Measurements from ENCODE around the gene FETUB. TPM values are rescaled to one million over a fixed set of nuclear protein-coding genes. Genes with fewer than 3 reads are reported as not detected.

Gene FETUB
- total RNA-seq, 1 donor from 2014 or later: not detected

DNA sequence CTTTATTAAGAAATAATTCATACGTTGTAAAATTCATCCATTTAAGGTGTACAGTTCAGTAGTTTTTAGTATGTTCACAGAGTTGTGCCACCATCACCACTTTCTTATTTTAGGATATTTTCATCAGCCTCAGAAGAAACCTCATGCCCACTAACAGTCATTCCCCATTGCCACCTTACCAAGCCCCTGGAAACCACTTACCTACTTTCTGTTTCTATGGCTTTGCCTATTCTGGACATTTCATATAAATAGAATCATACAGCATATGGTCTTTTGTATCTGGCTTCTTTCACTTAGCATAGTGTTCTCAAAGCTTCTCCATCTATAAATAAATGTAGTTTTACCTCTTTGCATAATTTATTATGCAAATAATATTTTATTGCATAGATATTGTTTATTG is 6.6 kb downstream of the FETUB start:
- H3K9ac ChIP-seq: no peak overlapping the region
- no peaks in the 10 kb centered on the region for H3F3A ChIP-seq (ENCODE audit: low read depth)
- H3K27ac ChIP-seq: no peak overlapping the region
- H3K4me3 ChIP-seq: no peak overlapping the region
- no peaks in the 10 kb centered on the region for H3K4me1 ChIP-seq
- peaks cover 3% of the 10 kb centered on the region for H3K9me3 Mint-ChIP-seq
- H3K4me2 ChIP-seq: no peak overlapping the region
- H4K20me1 ChIP-seq (ENCODE audit: low read depth): no peaks in the 10 kb centered on the region
- H3K4me1 Mint-ChIP-seq: no peaks in the 10 kb centered on the region
- H3K9me3 ChIP-seq (ENCODE audit: low read depth): no peaks in the 10 kb centered on the region
- TF ChIP-seq EZH2phosphoT487 (IDR thresholded peaks at IDR 0.05): no peak
- H3K27ac Mint-ChIP-seq: no peak overlapping the region
- H3K36me3 ChIP-seq: no peaks in the 10 kb centered on the region
- H3K27me3 Mint-ChIP-seq (ENCODE audit: insufficient read depth, low read depth): peaks cover 3% of the 10 kb centered on the region
- H3K79me2 ChIP-seq (ENCODE audit: low read depth): no peaks in the 10 kb centered on the region
- no peaks in the 10 kb centered on the region for H3K36me3 Mint-ChIP-seq
- DNase-seq (ENCODE audit: low spot score): no peak
- no peaks in the 10 kb centered on the region for H3K27me3 ChIP-seq
- H2AFZ ChIP-seq (replicated peaks): no peak overlapping the region
- no peak overlapping the region for H3K4me3 Mint-ChIP-seq

DNA sequence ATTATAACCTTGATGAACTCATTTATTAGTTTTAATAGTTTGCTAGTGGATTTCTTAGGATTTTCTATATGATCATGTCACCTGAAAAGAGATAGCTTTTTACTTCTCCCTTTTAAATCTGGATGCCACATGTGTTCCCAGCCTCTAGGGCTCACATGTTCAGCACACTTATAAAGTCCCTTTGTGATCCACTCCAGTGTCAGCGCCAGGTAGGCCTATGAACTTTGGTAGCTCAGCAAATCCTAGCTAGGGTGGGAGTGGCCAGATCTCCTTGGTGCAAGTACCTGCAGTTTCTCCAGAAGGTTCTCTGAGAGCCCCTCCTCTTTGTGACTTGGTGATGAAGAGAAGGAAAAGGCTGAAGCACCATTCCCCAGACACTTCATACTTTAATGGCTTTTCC is 8.7 kb downstream of the FETUB start:
- H4K20me1 ChIP-seq (ENCODE audit: low read depth): no peaks in the 10 kb centered on the region
- H3F3A ChIP-seq (ENCODE audit: low read depth): no peaks in the 10 kb centered on the region
- H3K27me3 Mint-ChIP-seq (ENCODE audit: insufficient read depth, low read depth): peaks cover 3% of the 10 kb centered on the region

DNA sequence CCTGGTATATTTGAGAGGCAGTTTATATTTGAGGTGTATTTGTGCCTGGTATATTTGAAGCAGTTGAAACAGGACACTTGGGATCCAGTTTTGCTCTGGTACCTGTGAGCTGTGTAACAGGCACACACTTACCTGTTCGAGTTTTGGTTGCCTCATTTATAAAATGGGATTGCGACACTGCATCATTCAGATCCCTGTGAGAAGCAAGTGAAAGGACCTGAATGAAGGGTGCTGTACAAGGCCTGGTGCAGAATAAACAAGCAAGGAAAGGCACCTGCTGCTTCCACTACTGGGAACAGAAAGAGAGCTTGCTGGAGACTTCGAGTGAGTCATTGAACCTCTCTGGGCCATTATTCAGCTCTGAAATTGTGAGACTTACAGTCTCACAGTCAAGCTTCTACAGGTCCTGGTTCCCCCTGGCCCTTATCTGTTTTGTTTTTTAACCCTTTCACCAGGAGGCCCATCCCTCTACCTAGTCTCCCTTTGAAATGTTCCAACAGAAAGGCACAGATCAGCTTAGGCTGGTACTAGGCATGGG is 11.5 kb downstream of the FETUB start:
- Histone ChIP-seq H3K9ac (no peak overlapping the region), H3K36me3 (no peaks in the 10 kb centered on the region), H3K9me3 (ENCODE audit: low read depth) (no peaks in the 10 kb centered on the region), H3K4me2 (no peak overlapping the region), H2AFZ (replicated peaks) (no peak overlapping the region), H3K27ac (no peak overlapping the region), H3K4me1 (peaks cover 5% of the 10 kb centered on the region), H3K27me3 (no peaks in the 10 kb centered on the region), H3K79me2 (ENCODE audit: low read depth) (no peaks in the 10 kb centered on the region), H3K4me3 (no peak overlapping the region), H4K20me1 (ENCODE audit: low read depth) (no peaks in the 10 kb centered on the region), H3F3A (ENCODE audit: low read depth) (no peaks in the 10 kb centered on the region)
- no peak overlapping the region for H3K27ac Mint-ChIP-seq
- TF ChIP-seq, protein P1, sequence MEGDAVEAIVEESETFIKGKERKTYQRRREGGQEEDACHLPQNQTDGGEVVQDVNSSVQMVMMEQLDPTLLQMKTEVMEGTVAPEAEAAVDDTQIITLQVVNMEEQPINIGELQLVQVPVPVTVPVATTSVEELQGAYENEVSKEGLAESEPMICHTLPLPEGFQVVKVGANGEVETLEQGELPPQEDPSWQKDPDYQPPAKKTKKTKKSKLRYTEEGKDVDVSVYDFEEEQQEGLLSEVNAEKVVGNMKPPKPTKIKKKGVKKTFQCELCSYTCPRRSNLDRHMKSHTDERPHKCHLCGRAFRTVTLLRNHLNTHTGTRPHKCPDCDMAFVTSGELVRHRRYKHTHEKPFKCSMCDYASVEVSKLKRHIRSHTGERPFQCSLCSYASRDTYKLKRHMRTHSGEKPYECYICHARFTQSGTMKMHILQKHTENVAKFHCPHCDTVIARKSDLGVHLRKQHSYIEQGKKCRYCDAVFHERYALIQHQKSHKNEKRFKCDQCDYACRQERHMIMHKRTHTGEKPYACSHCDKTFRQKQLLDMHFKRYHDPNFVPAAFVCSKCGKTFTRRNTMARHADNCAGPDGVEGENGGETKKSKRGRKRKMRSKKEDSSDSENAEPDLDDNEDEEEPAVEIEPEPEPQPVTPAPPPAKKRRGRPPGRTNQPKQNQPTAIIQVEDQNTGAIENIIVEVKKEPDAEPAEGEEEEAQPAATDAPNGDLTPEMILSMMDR (IDR thresholded peaks at IDR 0.05): no peak
- TF ChIP-seq EZH2phosphoT487 (IDR thresholded peaks at IDR 0.05): no peak
- TF ChIP-seq EZH2 (IDR thresholded peaks at IDR 0.05): no peak
- H3K9me3 Mint-ChIP-seq: peaks cover 2% of the 10 kb centered on the region
- H3K27me3 Mint-ChIP-seq (ENCODE audit: insufficient read depth, low read depth): no peaks in the 10 kb centered on the region
- peaks cover 10% of the 10 kb centered on the region for H3K4me1 Mint-ChIP-seq
- no peaks in the 10 kb centered on the region for H3K36me3 Mint-ChIP-seq
- DNase-seq (ENCODE audit: low spot score): no peak
- H3K4me3 Mint-ChIP-seq: no peak overlapping the region

More for the DNA sequence above, 8.7 kb downstream of the FETUB start:
- TF ChIP-seq EZH2phosphoT487 (IDR thresholded peaks at IDR 0.05) (no peak), EZH2 (IDR thresholded peaks at IDR 0.05) (no peak)
- TF ChIP-seq, protein P1 (IDR thresholded peaks at IDR 0.05): no peak
- Mint-ChIP-seq H3K4me3 (no peak overlapping the region), H3K9me3 (peaks cover 3% of the 10 kb centered on the region), H3K4me1 (peaks cover 10% of the 10 kb centered on the region), H3K27ac (no peak overlapping the region), H3K36me3 (no peaks in the 10 kb centered on the region)
- Histone ChIP-seq H3K27ac (no peak overlapping the region), H3K4me1 (no peaks in the 10 kb centered on the region), H3K9ac (no peak overlapping the region), H3K4me2 (no peak overlapping the region), H3K36me3 (no peaks in the 10 kb centered on the region), H3K27me3 (no peaks in the 10 kb centered on the region), H3K4me3 (no peak overlapping the region), H2AFZ (replicated peaks) (no peak overlapping the region), H3K79me2 (ENCODE audit: low read depth) (no peaks in the 10 kb centered on the region), H3K9me3 (ENCODE audit: low read depth) (no peaks in the 10 kb centered on the region)
- DNase-seq (ENCODE audit: low spot score): no peak

DNA sequence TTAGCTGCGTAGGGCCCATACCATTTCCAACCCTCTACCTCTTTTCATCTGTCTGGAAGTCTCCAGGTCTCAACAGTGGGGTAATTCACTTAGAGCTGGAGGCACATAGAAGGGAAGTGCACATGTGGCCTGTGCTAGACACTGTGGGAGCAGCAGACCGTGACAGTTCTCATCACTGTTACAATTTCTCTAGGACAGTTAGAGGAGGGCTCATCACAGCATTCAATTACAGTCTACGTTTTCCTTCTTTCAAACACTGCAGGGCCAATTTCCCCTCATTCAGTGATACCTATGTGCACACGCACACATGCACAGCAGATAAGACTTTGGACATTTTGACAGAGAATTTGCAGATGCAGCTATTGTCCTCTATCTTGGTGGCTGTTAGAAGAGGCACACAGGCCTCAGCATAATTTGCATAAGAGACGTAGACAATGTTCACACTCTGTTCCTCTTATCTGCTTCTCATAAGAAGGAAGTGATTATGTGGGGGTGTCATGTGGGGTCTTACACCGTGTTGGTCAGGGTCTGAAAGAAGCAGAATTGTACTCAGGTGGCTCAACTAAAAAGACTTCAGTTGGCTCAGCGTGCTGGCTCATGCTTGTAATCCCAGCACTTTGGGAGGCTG is 13.0 kb downstream of the FETUB start:
- no peak for DNase-seq (ENCODE audit: low spot score)
- no peaks in the 10 kb centered on the region for H3K36me3 ChIP-seq
- H2AFZ ChIP-seq (replicated peaks): no peak overlapping the region
- peaks cover 5% of the 10 kb centered on the region for H3K4me1 ChIP-seq
- H3K9me3 Mint-ChIP-seq: no peaks in the 10 kb centered on the region
- H3K79me2 ChIP-seq (ENCODE audit: low read depth): no peaks in the 10 kb centered on the region
- H3K4me3 ChIP-seq: no peak overlapping the region
- TF ChIP-seq, protein P1 (IDR thresholded peaks at IDR 0.05): no peak
- H3K9ac ChIP-seq: no peak overlapping the region
- H3K9me3 ChIP-seq (ENCODE audit: low read depth): no peaks in the 10 kb centered on the region
- no peak overlapping the region for H3K27ac ChIP-seq
- H3F3A ChIP-seq (ENCODE audit: low read depth): no peaks in the 10 kb centered on the region
- no peaks in the 10 kb centered on the region for H3K27me3 Mint-ChIP-seq (ENCODE audit: insufficient read depth, low read depth)
- H3K36me3 Mint-ChIP-seq: no peaks in the 10 kb centered on the region
- no peak overlapping the region for H3K4me2 ChIP-seq
- H3K4me3 Mint-ChIP-seq: no peak overlapping the region
- H3K27ac Mint-ChIP-seq: no peak overlapping the region
- no peaks in the 10 kb centered on the region for H4K20me1 ChIP-seq (ENCODE audit: low read depth)
- H3K27me3 ChIP-seq: no peaks in the 10 kb centered on the region
- peaks cover 10% of the 10 kb centered on the region for H3K4me1 Mint-ChIP-seq

All from neural progenitor cell (in vitro differentiated cells).